DOHH2 (cell line): ENCODE measurements around the gene TMEM63C.

ENCODE experiments used
- CTCF ChIP-seq: fragments of 200-600 bp; sonication (generic); IDR thresholded peaks from one replicate; pipeline ENCODE4 v1.5.1; 2014; ENCODE audit warnings: antibody characterized with exemption, mild to moderate bottlenecking, low read depth, low read length; ENCODE audit not compliant: poor library complexity, severe bottlenecking
- EZH2phosphoT487 ChIP-seq: fragments of 200-600 bp; sonication (generic); IDR thresholded peaks from 2 replicates; pipeline ENCODE4 v1.6.1; 2017; ENCODE audit warnings: borderline replicate concordance, mild to moderate bottlenecking, antibody characterized with exemption, low read length, moderate library complexity, mixed read lengths

GRCh38 chr14:77208979-77209318 is 27.4 kb downstream of the TMEM63C start:
- TF ChIP-seq EZH2phosphoT487: no peak
- TF ChIP-seq CTCF: no peak
